Eye (tissue), 1 donor: ENCODE data around the gene EBP.

ENCODE experiments used
- DNase-seq: peaks from one replicate; pipeline ENCODE4 v3.0.0-alpha.2; 2015

Gene EBP

DNA sequence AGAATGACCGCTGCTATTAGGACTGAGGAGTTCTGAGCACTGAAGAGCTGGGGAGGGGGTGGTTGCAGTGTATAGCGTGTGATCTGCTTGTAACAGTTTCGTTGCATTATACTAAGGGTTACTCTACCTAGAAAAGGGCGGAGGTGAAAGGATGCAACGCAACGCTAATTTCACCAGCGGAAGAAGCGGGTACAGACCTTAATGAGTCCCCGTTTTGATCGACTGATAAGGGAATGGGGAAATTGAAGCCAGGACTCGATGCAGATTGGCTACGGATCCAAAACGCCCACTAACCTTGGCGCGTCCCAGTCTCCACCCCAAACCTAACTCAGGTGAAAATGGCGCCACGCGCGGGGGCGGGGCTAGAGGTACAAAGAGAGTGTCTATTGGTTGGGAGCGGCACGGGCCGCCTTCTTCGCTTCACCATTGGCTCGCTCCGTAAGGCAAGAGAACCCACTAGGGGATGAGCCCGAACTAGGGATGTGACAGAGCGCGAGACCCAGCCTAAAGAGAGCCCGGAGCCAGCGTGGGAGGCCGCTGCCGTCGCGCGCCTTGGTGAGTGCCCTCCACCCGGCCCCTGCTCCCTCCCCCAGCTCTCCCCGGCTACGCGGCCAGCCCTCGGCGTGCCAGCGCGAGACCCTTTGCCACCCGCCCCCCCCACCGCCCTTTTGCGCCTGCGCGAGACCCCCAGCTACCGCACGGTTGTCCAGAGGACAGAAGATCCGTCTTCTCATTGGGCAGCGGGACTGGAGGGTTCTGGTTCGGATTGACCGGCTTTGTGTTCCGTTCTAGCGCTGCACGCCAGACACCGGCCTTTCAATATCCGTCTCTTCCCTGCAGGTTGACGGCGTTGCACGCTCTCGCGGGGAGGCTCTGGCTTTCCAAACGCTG lies at the start of gene EBP:
TSS of gene EBP (plus strand) at position 456 of the 891 bp plus-strand sequence. CDS start 1,964 bp downstream, outside the sequence.
- peak; percentile 94 for DNase-seq

DNA sequence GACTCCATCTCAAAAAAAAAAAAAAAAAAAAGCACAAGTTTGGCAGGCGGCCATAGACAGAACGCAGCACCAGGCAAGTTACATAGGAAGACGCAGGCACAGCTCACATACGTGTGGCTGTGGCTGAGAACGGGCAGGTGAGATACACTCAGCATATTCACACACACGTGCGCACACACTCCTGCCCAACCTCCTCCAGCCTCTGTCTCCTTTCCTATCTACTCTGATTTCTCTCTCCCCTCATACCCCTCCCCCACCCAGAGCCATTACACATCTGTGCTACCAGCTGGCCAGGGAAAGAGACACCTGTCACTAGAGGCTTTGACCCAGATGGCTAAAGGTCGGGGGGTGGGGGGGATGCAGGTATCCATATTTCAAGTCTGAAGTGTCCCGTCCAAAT lies 49.4 kb upstream of the EBP start:
- DNase-seq, result no peak

DNA sequence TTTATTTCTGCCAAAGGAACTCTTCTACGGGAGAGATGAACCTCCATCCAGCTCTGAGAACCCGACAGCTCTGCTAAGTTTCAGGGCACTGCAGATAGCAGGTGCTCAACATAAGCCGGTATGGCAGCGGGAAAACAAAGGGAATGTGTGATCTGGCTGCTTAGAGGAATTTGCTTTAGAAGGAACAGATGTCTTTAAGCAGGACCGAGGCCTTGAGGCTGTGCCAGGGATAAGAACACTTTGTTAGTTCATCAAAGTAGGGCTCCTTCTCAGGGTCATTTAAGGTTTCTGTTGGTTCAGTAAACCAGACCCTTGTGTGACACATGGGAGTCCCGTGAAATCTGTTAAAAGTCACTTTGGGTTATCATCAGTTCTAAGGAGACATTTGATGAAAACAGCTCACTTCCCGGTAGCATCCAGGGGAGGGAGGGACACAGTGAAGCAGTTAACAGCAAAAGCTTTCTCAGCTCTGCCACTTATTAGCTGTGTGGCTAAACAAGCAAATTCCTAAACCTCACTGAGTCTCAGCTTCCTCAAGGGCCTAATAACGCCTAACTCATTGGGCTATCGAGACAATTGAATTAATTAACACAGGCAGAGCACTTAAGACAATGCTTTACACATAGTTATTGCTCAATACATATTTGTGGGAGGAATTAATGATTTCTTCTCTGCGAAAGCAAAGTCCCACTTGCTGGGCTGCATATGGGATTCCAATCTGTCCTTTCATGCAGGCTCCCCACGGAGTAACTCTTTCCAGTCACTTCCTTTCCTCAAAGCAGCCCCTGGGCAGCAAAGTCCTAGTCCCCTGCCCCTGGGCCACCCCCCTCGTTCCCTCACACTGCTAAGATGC lies 48.5 kb upstream of the EBP start:
- peak; percentile 45 for DNase-seq

DNA sequence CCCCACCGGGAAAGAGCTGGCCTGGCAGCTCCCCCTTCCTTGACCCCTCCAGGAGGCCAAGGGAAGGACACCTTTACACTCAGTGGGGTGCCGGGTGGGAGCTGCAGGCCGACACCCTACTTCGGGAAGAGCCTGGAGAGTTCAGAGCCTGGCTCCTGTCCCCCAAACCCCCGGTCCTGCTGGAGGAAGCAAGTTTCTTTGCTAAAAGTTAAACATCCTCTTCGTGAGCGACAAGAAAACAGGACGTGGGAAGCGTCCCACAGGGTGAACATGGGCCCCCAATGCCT lies 48.0 kb upstream of the EBP start:
- no peak for DNase-seq

DNA sequence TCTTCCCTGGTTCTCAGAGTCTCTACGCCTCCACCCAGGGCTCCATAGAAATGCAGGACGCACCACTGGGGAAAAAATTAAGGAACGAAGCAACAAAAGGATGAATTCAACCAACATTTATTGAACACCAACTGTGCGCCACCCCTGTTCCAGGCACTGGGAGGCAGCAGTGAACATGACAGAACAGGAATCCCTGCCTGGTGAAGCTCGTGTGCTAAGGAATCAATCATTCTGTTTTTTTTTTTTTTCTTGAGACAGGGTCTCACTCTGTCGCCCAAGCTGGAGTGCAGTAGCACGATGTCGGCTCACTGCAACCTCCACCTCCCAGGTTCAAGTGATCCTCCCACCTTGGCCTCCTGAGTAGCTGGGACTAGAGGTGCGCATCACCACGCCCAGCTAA lies 47.5 kb upstream of the EBP start:
- DNase-seq, result no peak

DNA sequence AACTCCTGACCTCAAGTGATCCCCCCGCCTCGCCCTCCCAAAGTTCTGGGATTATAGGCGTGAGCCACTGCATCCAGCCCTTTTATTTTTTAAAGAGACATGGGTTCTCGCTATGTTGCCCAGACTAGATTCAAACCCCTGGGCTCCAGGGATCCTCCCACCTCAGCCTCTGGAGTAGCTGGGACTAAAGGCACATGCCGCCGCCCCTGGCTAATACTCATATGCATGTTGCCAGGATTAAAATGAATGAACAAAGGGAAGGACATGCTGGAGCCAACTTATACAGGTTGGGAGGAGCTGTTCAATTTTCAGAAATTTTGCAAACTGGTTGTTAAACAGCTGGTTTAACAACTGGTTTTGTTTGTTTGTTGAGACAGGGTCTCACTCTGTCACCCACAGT lies 47.0 kb upstream of the EBP start:
- no peak for DNase-seq

DNA sequence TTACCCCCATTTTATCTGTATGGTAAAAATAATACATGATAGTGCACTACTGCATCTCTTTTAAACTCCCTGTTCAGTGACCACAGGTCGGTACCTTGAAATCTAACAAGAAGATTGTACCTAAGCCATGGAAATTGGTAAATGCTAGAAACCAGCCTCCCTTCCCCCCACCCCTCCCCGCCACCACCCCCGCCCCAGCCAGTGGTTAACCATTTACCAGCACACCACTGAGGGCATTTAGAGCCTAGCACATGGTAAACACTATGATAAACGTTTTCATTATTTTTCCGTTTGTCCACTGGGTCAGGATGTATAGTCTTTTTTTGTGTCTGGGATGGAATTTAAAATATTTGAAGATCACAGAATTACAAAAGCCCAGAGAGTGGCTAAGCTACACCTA lies 46.3 kb upstream of the EBP start:
- no peak for DNase-seq

DNA sequence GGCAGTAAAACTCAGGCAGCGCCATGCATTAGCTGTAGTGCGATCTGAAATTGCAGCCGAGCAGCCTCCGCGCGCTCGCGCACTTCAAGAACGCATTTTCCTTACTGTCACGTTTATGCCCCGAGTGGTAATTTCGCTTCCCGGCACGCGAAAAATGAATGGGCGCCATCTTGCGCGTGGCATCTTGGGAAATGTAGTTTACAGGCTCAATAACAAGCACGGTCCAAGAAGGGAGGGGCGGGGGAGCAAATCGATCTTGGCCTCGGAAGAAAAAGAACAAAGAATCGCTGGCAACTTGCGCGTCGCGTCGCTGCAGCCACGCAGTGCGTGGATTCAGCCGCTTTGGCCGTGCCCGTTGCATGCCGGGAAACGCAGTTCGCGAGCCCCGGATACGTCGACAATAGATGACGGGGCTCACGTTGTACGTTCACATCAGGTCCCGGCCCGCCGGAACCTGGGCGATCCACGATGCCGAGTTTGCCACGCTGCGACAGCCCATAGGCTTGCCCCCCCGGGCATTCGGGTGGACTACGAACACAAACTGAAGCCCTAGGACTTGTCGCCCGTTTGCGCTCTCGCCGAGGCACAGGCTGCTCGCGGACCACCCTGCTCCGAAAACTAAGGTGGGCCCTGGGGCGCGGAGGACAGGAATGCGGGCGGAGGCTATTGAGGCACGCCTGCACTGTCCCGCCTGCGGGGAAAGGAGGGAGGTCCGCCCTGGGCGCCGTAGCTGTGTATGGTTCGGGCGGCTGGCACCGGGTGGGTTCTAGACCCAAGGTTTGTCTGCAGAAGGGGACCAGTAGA lies 45.6 kb upstream of the EBP start, which contains the start of gene FTSJ1:
TSS of gene FTSJ1 (plus strand) at position 426 of the 804 bp plus-strand sequence. CDS start 1,849 bp downstream, outside the sequence.
- DNase-seq, result peak; percentile 94

DNA sequence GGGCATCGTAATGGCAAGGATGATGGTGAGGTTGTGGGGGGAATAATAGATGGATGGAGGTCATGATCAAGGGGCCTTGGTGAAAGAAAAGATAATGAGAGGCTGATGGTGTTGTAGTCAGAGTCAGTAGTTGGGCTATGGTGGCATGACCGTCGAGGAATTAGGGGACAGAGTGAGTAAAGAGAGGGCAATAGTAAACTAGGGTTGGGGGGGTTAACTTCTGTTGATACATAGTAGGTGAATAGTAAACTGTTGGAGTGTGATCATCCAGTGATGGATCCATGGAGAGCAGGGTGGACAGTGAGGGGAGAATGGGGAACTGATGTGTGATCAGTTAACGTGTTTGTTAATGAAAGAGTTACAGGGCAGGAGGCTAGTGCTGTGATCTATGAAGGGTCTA lies 44.7 kb upstream of the EBP start:
- no peak for DNase-seq

DNA sequence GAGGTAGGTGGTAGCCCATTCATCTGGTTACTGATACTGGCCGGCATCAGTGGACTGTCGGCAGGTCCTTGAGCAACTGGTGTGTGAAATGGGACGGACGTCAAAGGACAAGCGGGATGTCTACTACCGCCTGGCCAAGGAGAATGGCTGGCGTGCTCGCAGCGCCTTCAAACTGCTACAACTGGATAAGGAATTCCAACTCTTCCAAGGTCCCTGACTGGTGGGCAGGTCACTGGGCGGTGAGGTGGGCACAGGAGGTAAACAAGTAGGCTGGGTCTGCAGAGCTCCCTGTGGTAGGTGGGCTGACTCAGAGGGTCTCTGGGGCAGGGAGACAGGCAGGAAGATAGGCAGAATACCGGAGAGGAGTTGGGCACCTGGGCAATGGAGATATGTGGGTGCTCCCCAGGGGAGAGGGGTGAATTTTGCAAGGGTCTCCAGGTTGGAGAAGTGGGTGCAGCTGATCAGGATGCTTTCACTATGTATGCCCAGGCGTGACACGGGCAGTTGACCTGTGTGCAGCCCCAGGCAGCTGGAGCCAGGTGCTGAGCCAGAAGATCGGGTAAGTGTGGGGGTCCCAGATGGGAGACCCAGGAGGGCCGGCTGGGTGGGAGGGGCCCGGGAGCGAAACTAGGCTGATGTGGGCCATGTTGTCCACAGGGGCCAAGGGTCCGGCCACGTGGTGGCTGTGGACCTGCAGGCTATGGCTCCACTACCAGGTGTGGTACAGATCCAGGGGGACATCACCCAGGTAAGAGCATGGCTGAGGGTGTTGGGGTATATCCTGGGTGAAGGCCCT lies 43.5 kb upstream of the EBP start:
- no peak for DNase-seq

DNA sequence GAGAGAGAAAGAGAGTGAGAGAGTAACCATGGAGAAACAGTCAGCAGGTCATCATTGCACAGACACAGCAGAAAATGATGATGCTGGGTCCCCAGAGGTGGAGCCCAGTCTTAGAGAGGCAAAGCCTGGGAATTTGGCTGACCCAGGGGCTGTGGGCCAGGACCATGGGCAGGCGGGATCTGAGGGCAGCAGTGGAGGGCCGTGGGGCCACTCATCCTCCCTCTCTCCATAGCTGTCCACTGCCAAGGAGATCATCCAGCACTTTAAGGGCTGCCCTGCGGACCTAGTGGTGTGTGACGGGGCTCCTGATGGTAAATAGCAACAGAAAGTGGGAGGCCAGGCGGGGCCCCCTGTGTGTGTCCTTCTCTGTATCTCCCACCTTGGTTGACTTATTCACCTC lies 42.8 kb upstream of the EBP start:
- DNase-seq, result no peak

DNA sequence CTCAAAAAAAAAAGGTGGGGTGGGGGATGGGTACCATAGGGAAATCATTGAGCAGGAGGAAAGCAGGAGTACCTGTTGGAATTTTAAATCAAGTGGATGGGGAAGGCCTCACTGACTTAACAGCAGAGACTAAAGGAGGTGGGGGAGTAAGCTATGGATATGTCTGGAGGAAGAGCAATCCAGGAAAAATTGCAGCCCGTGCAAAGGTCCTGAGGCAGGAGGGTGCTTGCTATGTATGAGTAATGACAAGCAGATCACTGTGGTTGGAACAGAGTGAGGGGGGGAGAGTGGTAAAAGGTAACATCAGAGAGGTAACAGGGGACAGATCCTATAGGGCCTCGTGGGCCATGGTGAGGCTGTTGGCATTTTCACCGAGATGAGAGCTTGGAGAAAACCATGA lies 41.5 kb upstream of the EBP start:
- no peak for DNase-seq

DNA sequence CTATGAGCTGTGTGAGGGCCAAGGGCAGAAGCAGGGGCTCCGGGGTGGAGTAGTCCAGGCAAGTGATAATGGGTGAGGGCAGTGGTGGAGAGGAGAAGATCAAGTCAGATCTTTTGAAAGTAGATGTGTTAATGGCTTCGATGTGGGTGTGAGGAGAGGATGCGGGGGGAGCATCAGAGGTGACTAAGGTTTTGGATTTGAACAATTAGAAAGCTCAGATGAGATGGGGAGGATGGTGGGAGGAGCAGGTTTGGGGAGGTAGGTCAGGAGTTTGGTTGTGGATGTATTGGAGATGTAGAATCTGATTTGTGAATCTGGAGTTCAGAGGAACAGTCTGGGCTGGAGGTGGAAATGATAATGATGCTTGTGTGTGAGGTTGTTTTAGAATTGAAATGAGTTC lies 41.0 kb upstream of the EBP start:
- no peak for DNase-seq

DNA sequence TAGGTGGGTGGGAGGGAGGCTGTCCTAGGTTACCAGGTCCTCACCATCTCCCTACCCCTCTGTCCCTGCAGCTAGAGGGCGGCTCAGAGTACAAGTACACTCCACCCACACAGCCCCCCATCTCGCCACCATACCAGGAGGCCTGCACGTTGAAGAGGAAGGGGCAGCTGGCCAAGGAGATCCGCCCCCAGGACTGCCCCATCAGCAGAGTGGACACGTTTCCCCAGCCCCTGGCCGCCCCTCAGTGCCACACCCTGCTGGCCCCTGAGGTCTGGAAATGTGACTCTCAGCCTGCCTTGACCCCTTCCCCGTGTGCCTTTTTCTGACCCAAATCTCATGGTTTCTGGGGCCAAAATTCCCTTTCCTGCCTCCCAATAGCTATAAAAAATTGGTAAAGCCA lies 39.1 kb upstream of the EBP start:
- no peak for DNase-seq

DNA sequence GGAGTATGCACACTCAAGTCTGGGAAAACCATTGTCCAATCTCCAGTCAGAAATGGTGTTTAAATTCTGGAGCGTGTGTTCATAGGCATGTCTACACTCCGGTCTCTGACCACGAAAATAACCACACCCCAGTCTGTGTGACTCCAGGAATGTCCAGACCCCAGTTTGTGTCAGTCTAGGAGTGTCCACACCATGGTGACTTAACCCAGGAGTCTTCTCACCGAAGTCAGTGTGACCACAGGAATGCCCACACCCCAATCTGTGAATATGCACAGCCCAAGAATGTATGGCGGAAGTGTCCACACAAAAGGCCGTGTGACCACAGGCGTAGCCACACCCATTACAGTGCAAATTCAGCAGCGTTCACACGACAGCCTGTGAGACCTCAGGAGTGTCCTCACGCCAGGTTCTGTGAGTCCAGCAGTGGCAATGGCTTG lies 34.2 kb upstream of the EBP start:
- DNase-seq, result no peak

DNA sequence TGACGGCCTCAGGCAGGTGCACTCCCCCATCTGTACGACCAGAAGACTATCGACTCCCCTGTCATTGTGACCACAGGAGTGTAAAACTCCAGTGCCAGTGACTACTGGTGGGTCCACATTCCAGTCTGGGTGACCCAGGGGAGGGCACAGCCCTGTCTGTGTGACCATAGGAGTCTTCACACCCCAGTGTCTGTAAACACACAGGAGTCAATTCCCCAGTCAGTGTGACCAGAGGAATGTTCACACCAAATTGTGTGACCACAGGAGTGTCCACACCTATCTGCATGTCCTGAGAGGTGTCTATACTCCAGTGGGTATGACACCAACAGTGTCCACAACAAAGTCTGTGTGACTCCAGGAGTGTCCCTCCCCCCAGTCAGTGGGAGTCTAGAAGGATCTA lies 33.6 kb upstream of the EBP start:
- no peak for DNase-seq

DNA sequence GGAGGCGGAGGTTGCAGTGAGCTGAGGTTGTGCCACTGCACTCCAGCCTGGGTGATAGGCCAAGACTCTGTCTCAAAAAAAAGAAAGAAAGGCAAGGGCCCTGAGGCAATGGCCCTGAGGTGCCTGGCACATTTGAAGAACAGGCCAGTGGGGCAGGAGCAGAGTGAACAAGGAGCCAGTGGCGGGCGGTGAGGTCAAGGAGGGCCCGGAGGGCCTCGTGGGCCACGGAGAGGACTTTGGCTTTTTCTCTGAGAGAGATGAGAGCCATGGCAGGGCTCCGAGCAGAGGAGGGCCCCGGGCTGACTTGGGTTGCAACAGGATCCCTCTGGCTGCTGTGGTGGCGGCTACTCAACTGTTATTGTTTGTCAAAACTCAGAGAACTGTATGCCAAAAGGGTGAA lies 32.3 kb upstream of the EBP start:
- DNase-seq, result no peak

DNA sequence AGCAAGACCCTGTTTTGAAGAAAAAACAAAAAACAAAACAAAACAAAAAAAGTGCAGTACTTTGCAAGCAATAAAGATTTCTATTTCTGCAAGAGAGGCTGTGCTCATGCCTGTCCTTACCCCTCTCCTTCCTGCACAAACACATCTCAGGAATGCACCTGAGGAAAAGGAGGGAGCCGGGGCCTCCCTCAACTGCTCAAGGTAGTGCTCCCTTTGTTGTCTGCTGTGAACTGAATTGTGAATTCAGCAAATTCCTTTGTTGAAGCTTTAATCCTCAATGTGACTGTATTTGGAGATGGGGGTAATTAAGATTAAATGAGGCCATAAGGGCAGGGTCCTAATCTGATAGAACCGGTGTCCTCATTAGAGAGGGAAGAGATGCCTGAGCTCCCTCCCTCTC lies 31.7 kb upstream of the EBP start:
- DNase-seq, result no peak

DNA sequence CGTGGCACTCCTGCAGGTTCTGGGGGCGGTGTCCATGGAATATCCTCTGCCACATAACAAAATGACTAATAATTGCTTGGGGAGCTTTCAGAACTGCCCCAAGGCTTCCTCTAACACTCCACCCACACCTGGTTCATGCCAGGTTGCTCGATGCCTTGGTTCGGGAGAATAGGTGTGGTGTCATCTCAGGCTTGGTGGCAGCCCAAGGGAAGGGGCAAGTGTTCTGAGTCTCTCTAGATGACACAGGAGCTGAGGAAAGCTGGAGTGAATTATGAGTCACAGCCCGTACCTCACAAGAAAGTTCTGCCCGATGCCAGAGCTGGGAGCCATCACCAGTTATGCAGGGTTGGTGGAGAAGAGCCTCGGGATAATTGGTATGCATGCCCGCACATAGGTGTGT lies 30.9 kb upstream of the EBP start:
- no peak for DNase-seq

DNA sequence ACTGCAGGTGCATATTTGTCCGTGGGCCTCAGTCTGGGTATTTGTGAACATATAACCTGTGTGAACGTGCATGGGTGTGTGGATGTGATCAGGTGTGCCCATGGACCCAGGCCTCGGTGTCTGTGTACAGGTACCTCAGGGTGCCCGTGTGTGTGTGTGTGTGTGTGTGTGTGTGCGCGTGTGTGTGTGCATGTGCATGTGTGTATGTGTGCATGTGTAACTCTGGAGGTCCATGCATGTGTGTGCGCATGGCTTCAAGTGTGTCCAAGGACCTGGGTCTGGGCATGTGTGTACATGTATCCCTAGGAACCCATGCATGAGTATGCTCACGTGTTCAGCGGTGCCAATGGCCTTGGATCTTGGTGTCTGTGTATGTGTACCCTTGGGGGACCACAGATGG lies 29.8 kb upstream of the EBP start:
- no peak for DNase-seq

DNA sequence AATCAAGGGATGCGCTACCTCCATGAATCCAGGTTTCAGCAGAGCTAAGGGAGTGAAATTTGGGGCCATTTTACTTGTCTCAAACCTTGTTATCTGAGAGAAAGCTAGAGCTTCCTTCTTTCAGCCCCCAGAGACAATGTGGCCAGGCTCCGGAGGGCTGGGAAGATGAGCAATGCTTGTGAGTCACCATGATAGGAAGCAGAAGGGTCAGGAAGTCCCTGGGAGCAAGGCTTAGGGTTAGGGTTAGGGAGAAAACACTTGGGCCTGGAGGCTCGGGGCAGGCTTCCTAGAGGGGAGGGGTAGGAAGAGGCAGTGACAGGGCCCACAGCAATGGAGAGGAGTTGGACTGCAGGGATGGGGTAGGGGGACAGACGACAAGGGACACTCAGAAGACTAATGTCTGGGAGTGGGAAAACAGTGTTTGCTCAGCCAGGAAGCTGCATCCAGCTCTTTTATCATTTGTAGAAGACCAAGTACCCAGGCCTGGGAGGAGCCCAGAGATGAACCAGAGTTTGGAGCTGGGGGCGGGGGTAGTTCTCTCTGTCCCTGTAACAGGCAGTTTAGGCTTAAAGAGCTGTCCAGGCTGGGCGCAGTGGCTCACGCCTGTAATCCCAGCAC lies 29.2 kb upstream of the EBP start:
- no peak for DNase-seq

DNA sequence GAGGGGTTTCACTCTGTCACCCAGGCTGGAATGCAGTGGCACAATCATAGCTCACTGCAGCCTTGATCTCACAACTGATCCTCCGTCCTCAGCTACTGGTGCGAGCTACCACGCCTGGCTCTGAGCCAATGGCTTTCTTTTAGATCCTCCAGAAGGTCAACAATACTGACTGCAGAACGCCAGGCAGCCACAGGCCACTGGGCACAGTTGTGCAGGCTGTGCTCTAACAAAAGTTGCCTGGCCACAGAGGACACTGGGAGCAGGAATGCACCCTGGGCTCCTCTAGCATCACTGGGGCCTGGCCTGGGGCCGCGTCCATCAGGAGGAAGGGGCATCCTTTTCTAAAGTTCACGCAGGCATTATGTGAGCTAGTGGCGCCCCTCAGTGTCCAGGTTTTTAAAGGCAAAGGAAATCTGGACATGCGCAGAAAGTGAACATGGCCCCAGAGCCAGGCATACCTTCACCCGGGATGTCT lies 27.7 kb upstream of the EBP start:
- peak; percentile 70 for DNase-seq
